GM12874 (cell line): ENCODE results near the gene TMEM101.

Experiments used
- CTCF ChIP-seq: IDR thresholded peaks from 2 replicates; pipeline ENCODE4 v1.5.1; 2011; ENCODE audit warnings: low read depth, mild to moderate bottlenecking, control low read depth, low read length, moderate library complexity; ENCODE audit not compliant: insufficient read depth

The TMEM101 gene

GRCh38 chr17:44014133-44014436 is 678 bp downstream of the TMEM101 start:
- no peak for TF ChIP-seq CTCF

- TF ChIP-seq CTCF, result no peak
These were observed 1.9 kb downstream of the TMEM101 start for GRCh38 chr17:44012874-44013273.

GRCh38 chr17:44012391-44012790 is 2.4 kb downstream of the TMEM101 start:
- TF ChIP-seq CTCF, result no peak

- no peak for TF ChIP-seq CTCF
These were observed 2.9 kb downstream of the TMEM101 start for GRCh38 chr17:44011876-44012275.

GRCh38 chr17:44010966-44011647 is 3.7 kb downstream of the TMEM101 start:
- TF ChIP-seq CTCF, result no peak

- TF ChIP-seq CTCF, result 0 out of 2 replicates have a peak, but pooled peaks have one; percentile 8
These were observed 6.4 kb downstream of the TMEM101 start for GRCh38 chr17:44008205-44008909.

- TF ChIP-seq CTCF, result no peak
These were observed 7.2 kb downstream of the TMEM101 start for GRCh38 chr17:44007346-44008204.
